Mucosa of stomach (tissue), 1 donor: ENCODE measurements around the gene GRPEL1.

Experiments
- H3K27me3 ChIP-seq: one replicate; pipeline ENCODE4 v1.7.0; 2013; ENCODE audit warnings: mild to moderate bottlenecking, low read length; ENCODE audit not compliant: control insufficient read depth, insufficient read depth
- H3K36me3 ChIP-seq: one replicate; pipeline ENCODE4 v1.7.0; 2013; ENCODE audit warnings: low read length; ENCODE audit not compliant: control insufficient read depth, insufficient read depth
- H3K4me1 ChIP-seq: one replicate; pipeline ENCODE4 v1.7.0; 2013; ENCODE audit warnings: mild to moderate bottlenecking, low read length; ENCODE audit not compliant: control insufficient read depth, insufficient read depth
- H3K4me3 ChIP-seq: one replicate; pipeline ENCODE4 v1.7.0; 2013; ENCODE audit warnings: low read length
- H3K9ac ChIP-seq: one replicate; pipeline ENCODE4 v1.7.0; 2013; ENCODE audit warnings: mild to moderate bottlenecking, low read length, moderate library complexity
- H3K9me3 ChIP-seq: one replicate; pipeline ENCODE4 v1.7.0; 2013; ENCODE audit warnings: mild to moderate bottlenecking, low read length, moderate library complexity; ENCODE audit not compliant: control insufficient read depth
- donor health status: Pancreatic carcinoma.

GRPEL1 gene

DNA sequence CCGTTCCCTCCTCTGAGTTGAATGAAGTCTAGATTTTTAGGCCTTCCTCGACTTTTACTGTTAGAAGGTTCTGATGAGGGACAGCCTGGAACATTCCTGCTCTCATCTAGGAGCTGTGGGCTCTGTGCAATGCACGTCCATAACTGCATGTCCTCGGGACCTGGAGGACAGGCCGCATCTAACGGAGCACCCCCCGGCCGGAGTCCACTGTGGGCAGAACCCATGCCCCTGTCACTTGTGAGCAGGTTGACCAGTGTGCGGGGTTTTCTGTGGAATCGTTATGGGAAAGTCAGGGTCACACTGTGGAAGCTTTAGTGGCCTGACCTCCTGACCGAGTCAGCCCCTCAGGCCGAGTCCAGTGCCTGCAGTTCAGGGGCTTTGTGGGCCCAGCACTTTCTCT, 44.0 kb downstream of the GRPEL1 start:
- no peaks in the 10 kb centered on the region for H3K36me3 ChIP-seq
- no peaks in the 10 kb centered on the region for H3K27me3 ChIP-seq
- H3K4me1 ChIP-seq: no peaks in the 10 kb centered on the region
- H3K4me3 ChIP-seq: no peak overlapping the region
- H3K9ac ChIP-seq: no peak overlapping the region
- H3K9me3 ChIP-seq: no peaks in the 10 kb centered on the region

DNA sequence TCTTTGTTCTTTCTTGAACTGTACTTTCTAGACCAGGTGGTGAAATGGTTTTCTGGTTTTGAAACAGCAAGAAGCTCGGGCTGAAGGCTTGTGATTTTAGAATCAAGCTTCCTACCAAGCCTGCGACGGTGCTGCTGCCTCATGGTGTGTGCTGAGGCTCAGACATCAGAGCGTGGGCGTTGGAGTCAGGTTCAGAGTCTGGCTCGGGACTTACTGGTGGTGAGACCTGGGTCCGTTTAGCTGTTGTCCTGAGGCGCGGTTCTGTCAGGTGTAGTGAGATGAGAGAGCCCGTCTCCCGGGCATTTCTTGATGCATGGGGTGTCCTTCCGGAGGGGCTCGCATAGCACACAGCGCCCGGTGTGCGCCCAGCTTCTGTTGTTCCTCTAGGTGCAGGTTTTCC, 44.4 kb downstream of the GRPEL1 start:
- H3K9me3 ChIP-seq: no peaks in the 10 kb centered on the region
- no peaks in the 10 kb centered on the region for H3K4me1 ChIP-seq
- H3K27me3 ChIP-seq: no peaks in the 10 kb centered on the region
- no peaks in the 10 kb centered on the region for H3K36me3 ChIP-seq
- no peak overlapping the region for H3K4me3 ChIP-seq
- H3K9ac ChIP-seq: no peak overlapping the region

DNA sequence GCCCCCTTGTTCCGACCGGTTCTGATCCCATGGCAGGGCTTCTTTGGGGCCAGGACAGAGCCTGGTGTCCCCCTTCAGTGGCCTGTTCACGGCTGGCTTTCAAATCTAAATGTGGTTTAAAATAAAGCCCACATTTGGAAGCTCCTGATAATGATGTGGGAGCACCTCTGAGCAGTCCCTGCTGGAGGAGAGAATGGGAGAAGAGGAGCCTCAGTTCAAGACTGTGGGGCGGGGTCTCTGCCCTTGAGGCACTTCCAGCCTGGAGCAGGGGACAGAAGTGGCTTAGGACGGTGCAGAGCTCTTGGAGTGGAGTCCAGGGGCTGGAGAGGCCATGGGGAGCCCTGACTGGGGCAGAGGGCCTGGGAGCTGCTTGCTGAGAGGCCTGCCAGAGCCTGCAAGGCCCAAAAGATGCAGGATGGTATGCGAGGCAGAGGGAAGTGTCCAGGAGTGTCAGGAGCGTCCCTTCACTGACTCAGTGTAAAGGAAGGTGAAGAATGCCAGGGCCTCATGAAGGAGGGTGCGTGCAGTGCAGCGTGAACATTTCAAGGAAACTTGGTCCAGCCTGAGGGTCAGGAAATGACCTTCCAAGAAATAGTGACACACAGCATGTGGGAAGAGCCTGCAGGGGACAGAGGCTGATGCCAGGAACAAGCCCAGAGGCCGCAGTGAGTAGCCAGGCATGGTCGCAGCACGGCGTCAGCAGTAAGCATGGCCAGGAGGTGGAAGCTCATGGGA, 45.8 kb downstream of the GRPEL1 start:
- Histone ChIP-seq H3K9ac (no peak overlapping the region), H3K4me1 (no peaks in the 10 kb centered on the region), H3K9me3 (no peaks in the 10 kb centered on the region), H3K4me3 (no peak overlapping the region), H3K27me3 (no peaks in the 10 kb centered on the region), H3K36me3 (peaks cover 4% of the 10 kb centered on the region)

GRCh38 chr4:7021355-7021754, 46.5 kb downstream of the GRPEL1 start:
- H3K4me1 ChIP-seq: no peaks in the 10 kb centered on the region
- no peak overlapping the region for H3K9ac ChIP-seq
- H3K36me3 ChIP-seq: peaks cover 4% of the 10 kb centered on the region
- no peaks in the 10 kb centered on the region for H3K27me3 ChIP-seq
- no peaks in the 10 kb centered on the region for H3K9me3 ChIP-seq
- no peak overlapping the region for H3K4me3 ChIP-seq

GRCh38 chr4:7020856-7021255, 47.0 kb downstream of the GRPEL1 start:
- peaks cover 4% of the 10 kb centered on the region for H3K36me3 ChIP-seq
- no peaks in the 10 kb centered on the region for H3K9me3 ChIP-seq
- no peaks in the 10 kb centered on the region for H3K4me1 ChIP-seq
- no peaks in the 10 kb centered on the region for H3K27me3 ChIP-seq
- no peak overlapping the region for H3K9ac ChIP-seq
- H3K4me3 ChIP-seq: no peak overlapping the region

DNA sequence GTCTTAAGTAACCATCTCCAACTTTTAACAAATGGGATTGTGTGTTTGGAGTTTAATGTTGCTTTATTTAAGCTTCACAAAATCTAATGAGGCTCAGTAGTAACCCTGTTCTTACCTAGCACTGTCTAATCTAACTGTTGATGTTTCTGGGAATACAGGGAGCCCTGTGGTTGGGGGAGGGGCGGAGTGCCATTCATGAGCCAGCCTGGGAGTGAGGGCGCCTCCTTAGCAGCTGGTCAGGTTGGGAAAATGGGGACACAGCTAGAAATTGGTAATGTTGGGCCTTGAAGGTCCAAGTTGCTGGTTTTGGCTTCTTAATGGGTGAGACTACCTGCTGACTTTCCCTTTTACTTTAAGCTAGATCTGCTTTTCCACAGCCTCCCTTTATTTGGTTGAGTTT, 47.6 kb downstream of the GRPEL1 start:
- Histone ChIP-seq H3K9me3 (no peaks in the 10 kb centered on the region), H3K4me1 (no peaks in the 10 kb centered on the region), H3K4me3 (no peak overlapping the region), H3K27me3 (no peaks in the 10 kb centered on the region), H3K9ac (no peak overlapping the region), H3K36me3 (peaks cover 9% of the 10 kb centered on the region)

DNA sequence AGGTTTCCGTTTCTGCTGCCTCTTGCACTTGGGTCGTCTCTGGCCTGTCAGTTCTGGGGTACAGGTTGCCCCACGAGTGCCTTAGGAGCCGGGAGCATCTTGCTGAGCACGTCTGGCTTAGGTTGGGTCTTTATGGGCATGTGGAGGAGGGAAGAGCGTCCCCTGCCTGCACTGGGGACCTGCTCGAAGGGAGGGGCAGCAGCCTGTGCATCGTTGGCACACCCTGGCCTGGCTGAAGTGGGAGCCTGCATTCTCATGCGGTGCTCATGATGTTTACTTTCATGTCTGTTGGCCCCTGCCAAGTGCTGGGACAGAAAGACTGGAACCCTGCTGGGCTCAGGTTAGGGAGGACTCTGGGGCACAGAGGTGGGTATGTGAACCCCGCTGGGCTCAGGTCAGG, 48.5 kb downstream of the GRPEL1 start:
- H3K36me3 ChIP-seq: peaks cover 9% of the 10 kb centered on the region
- no peaks in the 10 kb centered on the region for H3K9me3 ChIP-seq

DNA sequence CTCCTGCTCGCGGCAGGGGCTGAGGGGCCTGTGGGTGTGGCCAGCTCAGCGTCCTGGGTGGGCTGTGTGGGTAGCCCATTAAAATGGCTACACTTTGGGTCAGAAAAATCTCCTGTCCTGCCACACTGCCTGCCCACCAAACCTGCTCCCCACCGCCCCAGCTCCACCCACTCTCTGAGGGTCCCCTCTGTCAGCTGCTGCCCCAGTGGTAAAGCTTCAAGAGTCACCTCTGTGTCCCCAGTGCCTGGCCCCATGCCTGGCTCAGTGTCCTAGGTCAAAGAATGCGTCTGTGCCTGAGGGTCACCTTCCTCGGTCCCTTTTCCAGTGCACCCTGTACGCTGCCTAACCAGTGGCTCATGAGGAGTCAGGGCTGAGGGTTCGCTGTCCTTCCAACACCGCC, 49.6 kb downstream of the GRPEL1 start:
- no peaks in the 10 kb centered on the region for H3K27me3 ChIP-seq
- no peak overlapping the region for H3K9ac ChIP-seq
- no peaks in the 10 kb centered on the region for H3K9me3 ChIP-seq
- H3K4me3 ChIP-seq: no peak overlapping the region
- H3K36me3 ChIP-seq: peaks cover 9% of the 10 kb centered on the region
- no peaks in the 10 kb centered on the region for H3K4me1 ChIP-seq

More for the DNA sequence above, 48.5 kb downstream of the GRPEL1 start:
- H3K4me3 ChIP-seq: no peak overlapping the region
- H3K9ac ChIP-seq: no peak overlapping the region
- H3K27me3 ChIP-seq: no peaks in the 10 kb centered on the region
- H3K4me1 ChIP-seq: no peaks in the 10 kb centered on the region

GRCh38 chr4:7017446-7018048, 50.3 kb downstream of the GRPEL1 start:
- H3K36me3 ChIP-seq: peaks cover 9% of the 10 kb centered on the region

DNA sequence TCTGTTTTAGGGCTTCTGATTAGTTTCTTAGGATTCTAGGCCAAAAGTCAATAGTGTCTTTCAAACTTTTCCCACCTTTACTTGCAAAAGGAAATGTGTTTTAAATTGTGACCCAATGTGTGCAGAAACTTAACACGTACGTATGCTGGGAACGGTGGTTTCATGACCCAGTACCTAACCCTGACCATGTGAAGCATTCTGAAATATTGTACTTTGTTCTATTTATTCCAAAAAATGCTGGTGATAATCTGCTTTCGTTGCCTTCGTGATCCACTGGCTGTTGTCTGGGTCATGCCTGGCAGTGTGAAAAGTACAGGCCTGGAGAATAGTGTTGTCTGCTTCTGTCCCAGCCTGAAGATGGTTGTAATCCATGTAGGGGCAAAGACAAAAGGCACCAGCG, 51.4 kb downstream of the GRPEL1 start:
- H3K4me3 ChIP-seq: no peak overlapping the region
- no peak overlapping the region for H3K9ac ChIP-seq
- H3K27me3 ChIP-seq: no peaks in the 10 kb centered on the region
- H3K36me3 ChIP-seq: peaks cover 9% of the 10 kb centered on the region
- no peaks in the 10 kb centered on the region for H3K4me1 ChIP-seq
- no peaks in the 10 kb centered on the region for H3K9me3 ChIP-seq

More at GRCh38 chr4:7017446-7018048, 50.3 kb downstream of the GRPEL1 start:
- Histone ChIP-seq H3K4me3 (no peak overlapping the region), H3K9me3 (no peaks in the 10 kb centered on the region), H3K4me1 (no peaks in the 10 kb centered on the region), H3K27me3 (no peaks in the 10 kb centered on the region), H3K9ac (no peak overlapping the region)

- H3K9ac ChIP-seq: no peak overlapping the region
- H3K4me3 ChIP-seq: no peak overlapping the region
- H3K9me3 ChIP-seq: no peaks in the 10 kb centered on the region
- H3K36me3 ChIP-seq: peaks cover 9% of the 10 kb centered on the region
- H3K4me1 ChIP-seq: no peaks in the 10 kb centered on the region
- H3K27me3 ChIP-seq: no peaks in the 10 kb centered on the region
Observed at GRCh38 chr4:7016086-7016485, 51.8 kb downstream of the GRPEL1 start.

- H3K4me1 ChIP-seq: no peaks in the 10 kb centered on the region
- H3K36me3 ChIP-seq: peaks cover 9% of the 10 kb centered on the region
- H3K27me3 ChIP-seq: no peaks in the 10 kb centered on the region
- H3K9ac ChIP-seq: no peak overlapping the region
- H3K4me3 ChIP-seq: no peak overlapping the region
- no peaks in the 10 kb centered on the region for H3K9me3 ChIP-seq
Observed at GRCh38 chr4:7015383-7016035, 52.4 kb downstream of the GRPEL1 start.
